ENCODE data around the gene DPP7.
A peak's percentile ranks its signal among the peaks of the same experiment; 100 is the strongest.
"Not testable (repeated sequence)": the region's sequence is repeated elsewhere in the genome, so short reads cannot be mapped to it uniquely, and the experiment has no call there.

The DPP7 gene

GRCh38 chr9:137129456-137130175 is 15.1 kb upstream of the DPP7 start:
- peak; percentile 82 to 84 for DNase-seq (ENCODE audit: low read depth in 2 of 2)

- DNase-seq (ENCODE audit: low read depth in 2 of 2), result no peak
These were observed 14.4 kb upstream of the DPP7 start for GRCh38 chr9:137128862-137129455.

- no peak for DNase-seq (ENCODE audit: low read depth in 2 of 2)
These were observed 13.8 kb upstream of the DPP7 start for GRCh38 chr9:137128158-137128861.

GRCh38 chr9:137127301-137128157 is 13.0 kb upstream of the DPP7 start:
- DNase-seq (ENCODE audit: low read depth in 2 of 2), result no peak

- no peak for DNase-seq (ENCODE audit: low read depth in 2 of 2)
These were observed 12.3 kb upstream of the DPP7 start for GRCh38 chr9:137126786-137127185.

- DNase-seq (ENCODE audit: low read depth in 2 of 2), result not testable (repeated sequence)
These were observed 9.5 kb upstream of the DPP7 start for GRCh38 chr9:137123952-137124462.

- no peak for DNase-seq (ENCODE audit: low read depth in 2 of 2)
These were observed 8.9 kb upstream of the DPP7 start for GRCh38 chr9:137123468-137123837.

GRCh38 chr9:137122796-137123467 is 8.4 kb upstream of the DPP7 start:
- DNase-seq (ENCODE audit: low read depth in 2 of 2), result not testable (repeated sequence)

GRCh38 chr9:137121927-137122795 is 7.6 kb upstream of the DPP7 start:
- not testable (repeated sequence) for DNase-seq (ENCODE audit: low read depth in 2 of 2)

- not testable (repeated sequence) for DNase-seq (ENCODE audit: low read depth in 2 of 2)
These were observed 3.6 kb upstream of the DPP7 start for GRCh38 chr9:137118092-137118603.

GRCh38 chr9:137117269-137117731 is 2.8 kb upstream of the DPP7 start:
- DNase-seq (ENCODE audit: low read depth in 2 of 2), result no peak

- no peak for DNase-seq (ENCODE audit: low read depth in 2 of 2)
These were observed 2.2 kb upstream of the DPP7 start for GRCh38 chr9:137116728-137117127.

GRCh38 chr9:137116027-137116507 is 1.5 kb upstream of the DPP7 start:
- no peak for DNase-seq (ENCODE audit: low read depth in 2 of 2)

- DNase-seq (ENCODE audit: low read depth in 2 of 2), result no peak
These were observed 977 bp upstream of the DPP7 start for GRCh38 chr9:137115394-137116026.

- DNase-seq (ENCODE audit: low read depth in 2 of 2), result no peak
These were observed 317 bp downstream of the DPP7 start for GRCh38 chr9:137114220-137114612.

GRCh38 chr9:137113385-137114159 is 961 bp downstream of the DPP7 start:
- no peak for DNase-seq (ENCODE audit: low read depth in 2 of 2)

GRCh38 chr9:137112564-137113384 is 1.8 kb downstream of the DPP7 start:
- DNase-seq (ENCODE audit: low read depth in 2 of 2), result no peak

All from stimulated activated CD4-positive, alpha-beta T cell treated with anti-CD3 and anti-CD28 coated beads, Interleukin-15, amount 100 ng/mL, for 48 hours (primary cell).